Uterus (tissue), 2 donors: ENCODE data around the gene NCAM1.

Source experiments
- CTCF ChIP-seq, 4 experiments: fragments of 200-600 bp in 2 of 4; fragments of 450-650 bp in 2 of 4; sonication (generic) in 2 of 4; IDR thresholded peaks; one replicate each; pipeline ENCODE4 v1.5.1; 2016 to 2019; ENCODE audit warnings: antibody characterized with exemption in 4 of 4, mild to moderate bottlenecking in 2 of 4, moderate library complexity in 1 of 4
- POLR2A ChIP-seq, 2 donors: fragments of 450-650 bp; IDR thresholded peaks; one replicate each; pipeline ENCODE4 v1.6.1; 2016; ENCODE audit warnings: antibody characterized with exemption in 2 of 2, mild to moderate bottlenecking in 1 of 2, moderate library complexity in 1 of 2

- TF ChIP-seq CTCF (IDR thresholded peaks at IDR 0.05) = no peak
- no peak for TF ChIP-seq POLR2A (IDR thresholded peaks at IDR 0.05)
Observed at GRCh38 chr11:113247966-113248365, 286.7 kb downstream of the NCAM1 start.
